HG03280 (cell line): Measurements from ENCODE around the gene FGFR3.
"Not testable (repeated sequence)": the region's sequence is repeated elsewhere in the genome, so short reads cannot be mapped to it uniquely, and the experiment has no call there.

ENCODE experiments used
- ATAC-seq: cut with Tn5 transposase; IDR thresholded peaks from one replicate; pipeline ENCODE4 v1.9.1; 2021; ENCODE audit warnings: mild to moderate bottlenecking, moderate library complexity; ENCODE audit not compliant: unreplicated experiment

FGFR3 gene

GRCh38 chr4:1836650-1837049, 43.6 kb downstream of the FGFR3 start:
- ATAC-seq: no peak

- ATAC-seq: no peak
These were observed 44.0 kb downstream of the FGFR3 start for GRCh38 chr4:1837069-1837468.

- ATAC-seq: no peak
These were observed 46.2 kb downstream of the FGFR3 start for GRCh38 chr4:1839282-1839681.

- ATAC-seq: no peak
These were observed 48.3 kb downstream of the FGFR3 start for GRCh38 chr4:1841201-1841886.

- ATAC-seq: no peak
These were observed 48.8 kb downstream of the FGFR3 start for GRCh38 chr4:1841887-1842210.

GRCh38 chr4:1842339-1842895, 49.3 kb downstream of the FGFR3 start:
- ATAC-seq: no peak

- no peak for ATAC-seq
These were observed 49.9 kb downstream of the FGFR3 start for GRCh38 chr4:1842993-1843448.

- ATAC-seq: no peak
These were observed 50.8 kb downstream of the FGFR3 start for GRCh38 chr4:1843852-1844251.

GRCh38 chr4:1844618-1845017, 51.5 kb downstream of the FGFR3 start:
- not testable (repeated sequence) for ATAC-seq

- ATAC-seq: no peak
These were observed 53.5 kb downstream of the FGFR3 start for GRCh38 chr4:1846580-1846979.

- ATAC-seq: no peak
These were observed 57.2 kb downstream of the FGFR3 start for GRCh38 chr4:1850276-1850675.

- ATAC-seq: no peak
These were observed 58.1 kb downstream of the FGFR3 start for GRCh38 chr4:1851160-1851559.

GRCh38 chr4:1851575-1852410, 58.7 kb downstream of the FGFR3 start:
- no peak for ATAC-seq

- no peak for ATAC-seq
These were observed 60.0 kb downstream of the FGFR3 start for GRCh38 chr4:1852904-1853623.

GRCh38 chr4:1854752-1855151, 61.7 kb downstream of the FGFR3 start:
- no peak for ATAC-seq

- ATAC-seq: peak; percentile 33
These were observed 62.4 kb downstream of the FGFR3 start for GRCh38 chr4:1855333-1856070.

GRCh38 chr4:1856071-1856942, 63.2 kb downstream of the FGFR3 start, which contains the start of gene LETM1:
TSS of gene LETM1 (minus strand) at chr4:1856156. CDS start at chr4:1855950, 206 bp downstream.
- ATAC-seq: peak; percentile 91

- ATAC-seq: no peak
These were observed 64.0 kb downstream of the FGFR3 start for GRCh38 chr4:1856943-1857699.

- ATAC-seq: no peak
These were observed 64.8 kb downstream of the FGFR3 start for GRCh38 chr4:1857931-1858330.
